WERI-Rb-1 (cell line): ENCODE measurements around the gene CLIC5.

ENCODE experiments used
- DNase-seq: peaks from one replicate; pipeline ENCODE4 v3.0.0-alpha.2; 2020
- H3K27ac ChIP-seq: fragments of 250-450 bp; sonication (Bioruptor Pico); 2 replicates; pipeline ENCODE4 v1.5.1; 2020; ENCODE audit warnings: mild to moderate bottlenecking, moderate library complexity
- H3K27me3 ChIP-seq: fragments of 250-450 bp; sonication (Bioruptor Pico); 2 replicates; pipeline ENCODE4 v1.5.1; 2021; ENCODE audit warnings: mild to moderate bottlenecking, low read depth, moderate library complexity; ENCODE audit not compliant: insufficient read depth, severe bottlenecking
- H3K36me3 ChIP-seq: fragments of 250-450 bp; sonication (Bioruptor Pico); 2 replicates; pipeline ENCODE4 v1.5.1; 2020; ENCODE audit warnings: mild to moderate bottlenecking, moderate library complexity
- H3K4me3 ChIP-seq: 2 replicates; pipeline ENCODE4 v1.5.1; 2011; ENCODE audit warnings: low read depth, mild to moderate bottlenecking, control low read depth, low read length
- H3K9me3 ChIP-seq: fragments of 250-450 bp; sonication (Bioruptor Pico); 2 replicates; pipeline ENCODE4 v1.5.1; 2021; ENCODE audit warnings: mild to moderate bottlenecking, moderate library complexity; ENCODE audit not compliant: severe bottlenecking
- CTCF ChIP-seq: IDR thresholded peaks from 2 replicates; pipeline ENCODE4 v1.5.1; 2011; ENCODE audit warnings: low read depth, mild to moderate bottlenecking, control low read depth, inconsistent platforms, low read length

Gene CLIC5

DNA sequence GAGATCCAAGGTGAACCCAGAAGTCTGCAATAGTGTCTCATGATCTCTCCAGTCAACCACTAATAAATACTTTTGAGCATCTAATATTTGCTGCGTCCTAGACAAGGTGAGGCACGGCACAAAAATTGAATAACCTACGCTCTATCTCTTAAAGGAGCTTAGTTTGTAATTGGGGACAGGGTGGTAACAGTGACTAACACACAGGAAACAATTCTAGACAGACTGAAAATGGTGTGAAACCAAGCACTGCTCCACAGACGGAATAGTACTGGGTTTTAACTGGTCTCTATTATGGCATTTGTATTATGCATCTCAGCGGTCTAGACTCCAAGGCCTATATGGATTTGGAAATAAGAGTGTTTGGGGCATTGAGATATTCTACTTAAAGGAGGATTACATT is 120.1 kb downstream of the CLIC5 start:
- H3K27ac ChIP-seq = no peak overlapping the region
- TF ChIP-seq CTCF = no peak
- no peak overlapping the region for H3K4me3 ChIP-seq
- no peaks in the 10 kb centered on the region for H3K9me3 ChIP-seq
- H3K36me3 ChIP-seq = no peaks in the 10 kb centered on the region
- DNase-seq = no peak
- no peaks in the 10 kb centered on the region for H3K27me3 ChIP-seq

DNA sequence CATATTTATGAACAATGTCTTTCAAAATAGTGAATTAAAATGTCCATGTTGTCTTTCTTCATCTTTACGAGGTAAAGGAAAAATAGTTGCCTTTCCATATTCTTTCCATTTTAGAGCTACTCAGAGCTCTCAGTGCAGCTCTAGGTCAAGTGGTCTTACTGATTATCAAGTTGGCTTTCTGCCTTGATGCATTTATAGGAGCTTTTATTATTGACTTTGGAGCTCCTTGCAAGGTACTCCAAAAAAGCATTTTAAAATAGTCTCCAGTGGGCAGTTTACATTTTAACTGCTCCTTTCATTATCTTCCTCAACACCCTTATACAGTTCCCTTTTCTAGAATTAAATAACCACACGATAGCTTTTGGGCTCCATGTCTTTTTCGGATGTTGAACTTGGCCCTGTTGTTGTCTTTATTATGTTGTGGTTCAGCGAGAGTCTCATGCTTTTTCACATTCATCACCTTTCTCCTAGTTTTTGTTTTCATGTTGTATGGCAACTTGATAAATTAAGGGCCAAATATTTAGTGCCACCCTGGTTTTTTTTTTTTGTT is 122.9 kb downstream of the CLIC5 start:
- Histone ChIP-seq H3K36me3 (no peaks in the 10 kb centered on the region), H3K27ac (no peak overlapping the region), H3K9me3 (no peaks in the 10 kb centered on the region), H3K4me3 (no peak overlapping the region), H3K27me3 (no peaks in the 10 kb centered on the region)
- no peak for TF ChIP-seq CTCF
- no peak for DNase-seq

DNA sequence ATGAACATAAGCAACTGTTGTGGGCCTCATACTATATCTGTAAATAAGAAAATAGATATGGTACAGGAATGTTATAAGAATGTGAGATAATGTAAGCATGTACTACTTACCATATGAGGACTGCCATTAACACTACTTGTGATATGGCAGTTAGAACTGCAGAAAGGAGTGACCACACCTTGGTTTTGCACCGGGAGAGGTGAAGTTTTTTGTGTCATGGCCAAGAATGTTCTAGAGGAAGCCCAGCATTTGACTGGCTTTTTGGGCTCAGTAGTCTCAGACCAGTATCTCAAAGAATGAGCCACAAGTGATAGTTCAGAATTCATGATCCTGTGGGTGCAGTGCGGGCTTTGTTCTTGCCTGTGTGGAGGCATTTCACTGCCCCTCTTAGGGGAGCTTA is 123.5 kb downstream of the CLIC5 start:
- Histone ChIP-seq H3K9me3 (no peaks in the 10 kb centered on the region), H3K36me3 (no peaks in the 10 kb centered on the region), H3K27ac (no peak overlapping the region), H3K4me3 (no peak overlapping the region), H3K27me3 (no peaks in the 10 kb centered on the region)
- TF ChIP-seq CTCF = no peak
- no peak for DNase-seq

DNA sequence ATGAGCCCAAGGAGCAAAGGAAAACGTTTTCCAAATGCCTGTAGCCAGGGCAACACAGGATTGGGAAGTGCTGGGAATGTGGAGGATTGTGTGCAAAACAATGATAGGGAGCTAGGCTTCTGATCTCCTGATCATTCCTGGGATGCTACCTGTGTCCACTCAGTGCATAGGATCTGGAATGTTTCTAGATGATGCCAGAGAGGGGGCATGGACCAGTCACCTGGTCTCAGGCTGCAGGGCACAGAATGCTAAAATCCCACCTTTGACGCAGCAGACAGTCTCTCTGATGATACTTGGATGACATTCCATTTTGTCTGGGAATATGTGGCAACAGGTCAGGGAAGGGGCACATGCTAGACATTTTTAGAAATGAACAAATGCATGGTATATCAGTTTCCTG is 128.9 kb downstream of the CLIC5 start:
- Histone ChIP-seq H3K27ac (no peak overlapping the region), H3K4me3 (no peak overlapping the region), H3K27me3 (no peaks in the 10 kb centered on the region), H3K36me3 (no peaks in the 10 kb centered on the region), H3K9me3 (no peaks in the 10 kb centered on the region)
- TF ChIP-seq CTCF = no peak
- DNase-seq = no peak

DNA sequence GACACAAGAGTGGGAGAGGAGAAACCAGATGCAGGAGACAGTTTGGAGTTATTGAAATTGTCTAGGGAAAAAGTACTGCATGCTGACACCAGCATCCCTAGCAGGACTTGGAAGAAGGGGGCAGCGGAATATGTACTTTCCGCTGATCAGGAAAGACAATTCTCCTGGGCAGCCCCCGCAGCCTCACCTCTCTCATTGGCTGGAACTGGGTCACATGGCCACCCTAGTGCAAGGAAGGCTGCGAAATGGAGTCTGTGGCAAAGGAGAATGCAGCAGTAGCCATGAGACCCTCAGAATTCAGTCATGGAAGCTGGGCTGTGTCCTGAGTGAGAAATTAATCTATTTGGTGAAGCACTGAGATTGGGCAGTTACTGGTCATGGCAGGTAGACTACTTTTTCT is 131.3 kb downstream of the CLIC5 start:
- no peak for TF ChIP-seq CTCF
- H3K27me3 ChIP-seq = no peaks in the 10 kb centered on the region
- H3K9me3 ChIP-seq = no peaks in the 10 kb centered on the region
- H3K27ac ChIP-seq = no peak overlapping the region
- no peak for DNase-seq
- H3K4me3 ChIP-seq = no peak overlapping the region
- no peaks in the 10 kb centered on the region for H3K36me3 ChIP-seq

GRCh38 chr6:45882671-45883070 is 133.0 kb downstream of the CLIC5 start:
- DNase-seq = no peak
- H3K27ac ChIP-seq = no peak overlapping the region
- H3K27me3 ChIP-seq = no peaks in the 10 kb centered on the region
- H3K9me3 ChIP-seq = no peaks in the 10 kb centered on the region
- no peak for TF ChIP-seq CTCF
- H3K4me3 ChIP-seq = no peak overlapping the region
- no peaks in the 10 kb centered on the region for H3K36me3 ChIP-seq
